MM.1S (cell line): ENCODE results near the gene CPNE2.

Experiments used
- DNase-seq: peaks from one replicate; pipeline ENCODE4 v3.0.0-alpha.2; 2015
- H2AFZ ChIP-seq: fragments of 300-600 bp; sonication (generic); 2 replicates; pipeline ENCODE4 v1.6.0; 2016; ENCODE audit warnings: antibody characterized with exemption, low read length
- H3F3A ChIP-seq: fragments of 300-600 bp; sonication (generic); 2 replicates; pipeline ENCODE4 v1.6.1; 2016; ENCODE audit warnings: mild to moderate bottlenecking, antibody characterized with exemption, low read length, moderate library complexity, mixed read lengths; ENCODE audit not compliant: insufficient read depth
- H3K27ac ChIP-seq: fragments of 300-600 bp; sonication (generic); 2 replicates; pipeline ENCODE4 v1.5.1; 2016; ENCODE audit warnings: mild to moderate bottlenecking, low read length
- H3K27me3 ChIP-seq: fragments of 300-600 bp; sonication (generic); replicated peaks from 2 replicates; pipeline ENCODE4 v1.6.0; 2016; ENCODE audit warnings: low read length; ENCODE audit not compliant: insufficient read depth
- H3K36me3 ChIP-seq: fragments of 300-600 bp; sonication (generic); replicated peaks from 2 replicates; pipeline ENCODE4 v1.6.1; 2016; ENCODE audit warnings: mild to moderate bottlenecking, low read length, mixed read lengths; ENCODE audit not compliant: insufficient read depth
- H3K4me1 ChIP-seq: fragments of 300-600 bp; sonication (generic); 2 replicates; pipeline ENCODE4 v1.6.1; 2016; ENCODE audit warnings: low read length, mixed read lengths
- H3K4me2 ChIP-seq: fragments of 300-600 bp; sonication (generic); 2 replicates; pipeline ENCODE4 v1.6.0; 2016; ENCODE audit warnings: low read depth, low read length
- H3K4me3 ChIP-seq: fragments of 300-600 bp; sonication (generic); 2 replicates; pipeline ENCODE4 v1.5.1; 2016; ENCODE audit warnings: low read length, mixed read lengths
- H3K79me2 ChIP-seq: fragments of 300-600 bp; sonication (generic); 2 replicates; pipeline ENCODE4 v1.6.1; 2016; ENCODE audit warnings: mixed run types, low read length, mixed read lengths
- H3K9ac ChIP-seq: fragments of 300-600 bp; sonication (generic); 2 replicates; pipeline ENCODE4 v1.6.1; 2016; ENCODE audit warnings: low read length, mixed read lengths
- H3K9me2 ChIP-seq: fragments of 300-600 bp; sonication (generic); replicated peaks from 2 replicates; pipeline ENCODE4 v1.6.1; 2016; ENCODE audit warnings: mild to moderate bottlenecking, low read length, mixed read lengths; ENCODE audit not compliant: insufficient read depth
- H3K9me3 ChIP-seq: fragments of 300-600 bp; sonication (generic); replicated peaks from 2 replicates; pipeline ENCODE4 v1.6.1; 2016; ENCODE audit warnings: mild to moderate bottlenecking, low read length, mixed read lengths; ENCODE audit not compliant: insufficient read depth
- H4K20me1 ChIP-seq: fragments of 300-600 bp; sonication (generic); 2 replicates; pipeline ENCODE4 v1.6.1; 2016; ENCODE audit warnings: mild to moderate bottlenecking, low read length, moderate library complexity, mixed read lengths; ENCODE audit not compliant: insufficient read depth
- CTCF ChIP-seq: fragments of 300-600 bp; sonication (generic); IDR thresholded peaks from 2 replicates; pipeline ENCODE4 v1.5.1; 2016; ENCODE audit warnings: antibody characterized with exemption, low read length, mixed read lengths
- EZH2 ChIP-seq: fragments of 300-600 bp; sonication (generic); optimal IDR thresholded peaks from 2 replicates; pipeline ENCODE3; 2017; ENCODE audit warnings: low read depth, mild to moderate bottlenecking, antibody characterized with exemption, low read length, mixed read lengths
- EZH2phosphoT487 ChIP-seq: fragments of 300-600 bp; sonication (generic); IDR thresholded peaks from 2 replicates; pipeline ENCODE4 v1.6.1; 2018; ENCODE audit warnings: antibody characterized with exemption, low read length

The CPNE2 gene

GRCh38 chr16:57115514-57116182 lies 23.3 kb downstream of the CPNE2 start:
- Histone ChIP-seq H3K4me1 (peaks cover 4% of the 10 kb centered on the region; the same call in 1 of the 2 replicates), H3K4me2 (no peak overlapping the region), H3K36me3 (no peaks in the 10 kb centered on the region), H3K4me3 (no peak overlapping the region), H3K27me3 (no peaks in the 10 kb centered on the region), H2AFZ (no peak overlapping the region), H3K9ac (no peak overlapping the region), H4K20me1 (no peaks in the 10 kb centered on the region), H3F3A (no peaks in the 10 kb centered on the region), H3K9me2 (no peaks in the 10 kb centered on the region), H3K79me2 (no peaks in the 10 kb centered on the region), H3K9me3 (no peaks in the 10 kb centered on the region), H3K27ac (no peak overlapping the region)
- no peak for DNase-seq
- TF ChIP-seq EZH2: no peak
- no peak for TF ChIP-seq CTCF
- TF ChIP-seq EZH2phosphoT487: no peak

GRCh38 chr16:57118461-57119084 lies 26.2 kb downstream of the CPNE2 start:
- TF ChIP-seq EZH2phosphoT487 (no peak), CTCF (no peak)
- Histone ChIP-seq H3K4me1 (no peaks in the 10 kb centered on the region), H3K9me2 (no peaks in the 10 kb centered on the region), H4K20me1 (no peaks in the 10 kb centered on the region), H3K9me3 (no peaks in the 10 kb centered on the region), H3K36me3 (no peaks in the 10 kb centered on the region), H3K27me3 (no peaks in the 10 kb centered on the region), H2AFZ (no peak overlapping the region), H3K9ac (no peak overlapping the region), H3K27ac (no peak overlapping the region), H3K4me2 (no peak overlapping the region), H3K79me2 (no peaks in the 10 kb centered on the region), H3F3A (no peaks in the 10 kb centered on the region), H3K4me3 (no peak overlapping the region)
- DNase-seq: no peak

- Histone ChIP-seq H3K27me3 (no peaks in the 10 kb centered on the region), H3K9ac (no peak overlapping the region), H3K9me2 (no peaks in the 10 kb centered on the region), H3F3A (no peaks in the 10 kb centered on the region), H3K4me1 (no peaks in the 10 kb centered on the region), H3K4me3 (no peak overlapping the region), H2AFZ (no peak overlapping the region), H3K79me2 (no peaks in the 10 kb centered on the region), H3K27ac (no peak overlapping the region), H3K9me3 (no peaks in the 10 kb centered on the region), H3K4me2 (no peak overlapping the region), H3K36me3 (no peaks in the 10 kb centered on the region), H4K20me1 (no peaks in the 10 kb centered on the region)
- TF ChIP-seq EZH2 (no peak), EZH2phosphoT487 (no peak), CTCF (no peak)
- no peak for DNase-seq
Observed at GRCh38 chr16:57123216-57123973, 31.0 kb downstream of the CPNE2 start.
